ENCODE results near the gene UBTD1. TPM values are rescaled to one million over a fixed set of nuclear protein-coding genes. Genes with fewer than 3 reads are reported as not detected.

UBTD1 gene
- total RNA-seq, 1 donor from 2014 or later, result 6.2 TPM

DNA sequence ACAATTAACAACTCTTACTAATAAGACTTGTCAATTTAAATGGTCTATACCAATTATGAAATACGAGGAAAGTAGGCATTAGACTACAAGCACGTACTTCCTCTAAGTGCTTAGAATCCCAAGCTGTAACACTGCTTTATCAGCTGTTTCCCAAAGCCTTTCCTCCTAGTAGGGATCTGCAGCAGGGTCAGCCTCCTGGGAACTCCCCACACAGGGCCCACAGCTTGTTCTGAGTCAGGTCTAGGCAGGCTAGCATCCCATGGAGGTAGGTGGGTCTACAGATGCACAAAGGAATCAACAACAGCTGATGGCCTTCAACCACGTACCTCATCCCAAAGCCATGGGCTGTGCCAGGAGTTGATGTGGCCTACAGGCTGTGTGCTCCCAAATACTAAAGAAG, 15.2 kb upstream of the UBTD1 start:
- DNase-seq (ENCODE audit: low spot score), result no peak

DNA sequence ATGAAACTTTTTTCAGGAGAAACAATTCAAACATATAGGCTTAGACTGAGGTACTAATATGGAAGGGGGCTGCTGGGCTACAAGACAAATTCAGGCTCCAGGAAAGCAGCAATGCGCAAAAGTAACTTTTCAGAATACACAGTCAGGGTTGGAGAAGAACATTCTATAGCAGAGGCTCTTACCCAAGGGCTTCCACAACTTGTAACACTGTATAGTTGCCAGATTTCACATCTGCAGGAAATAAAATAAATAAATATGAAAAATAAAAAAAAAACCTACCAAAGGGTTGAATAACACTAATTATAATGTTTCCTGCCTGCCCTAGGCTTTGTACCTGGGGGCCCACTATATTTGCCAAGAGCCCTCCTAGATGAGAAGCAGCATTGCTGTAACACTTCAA, 14.8 kb upstream of the UBTD1 start:
- DNase-seq (ENCODE audit: low spot score), result no peak

DNA sequence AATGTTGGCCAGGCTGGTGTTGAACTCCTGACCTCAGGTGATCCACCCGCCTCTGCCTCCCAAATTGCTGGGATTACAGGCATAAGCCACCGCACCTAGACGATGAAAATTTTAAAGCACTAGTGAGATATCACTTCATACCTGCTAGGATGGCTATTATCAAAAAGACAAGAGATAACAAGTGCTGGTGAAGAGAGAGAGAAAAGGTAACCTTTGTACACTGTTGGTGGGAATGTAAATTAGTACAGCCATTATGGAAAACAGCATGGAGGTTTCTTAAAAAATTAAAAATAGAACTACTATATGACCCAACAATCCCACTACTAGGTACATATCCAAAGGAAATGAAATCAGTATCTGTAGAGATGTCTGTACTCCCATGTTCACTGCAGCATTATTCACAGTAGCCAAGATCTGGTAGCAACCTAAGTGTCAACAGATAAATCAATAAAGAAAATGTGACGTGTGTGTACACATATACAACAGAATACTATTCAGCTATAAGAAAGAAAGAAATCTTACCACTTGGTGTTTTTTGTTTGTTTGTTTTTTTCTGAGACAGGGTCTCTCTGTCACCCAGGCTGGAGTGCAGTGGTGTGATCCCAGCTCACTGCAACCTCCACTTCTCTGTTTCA, 13.0 kb upstream of the UBTD1 start:
- no peak for DNase-seq (ENCODE audit: low spot score)

DNA sequence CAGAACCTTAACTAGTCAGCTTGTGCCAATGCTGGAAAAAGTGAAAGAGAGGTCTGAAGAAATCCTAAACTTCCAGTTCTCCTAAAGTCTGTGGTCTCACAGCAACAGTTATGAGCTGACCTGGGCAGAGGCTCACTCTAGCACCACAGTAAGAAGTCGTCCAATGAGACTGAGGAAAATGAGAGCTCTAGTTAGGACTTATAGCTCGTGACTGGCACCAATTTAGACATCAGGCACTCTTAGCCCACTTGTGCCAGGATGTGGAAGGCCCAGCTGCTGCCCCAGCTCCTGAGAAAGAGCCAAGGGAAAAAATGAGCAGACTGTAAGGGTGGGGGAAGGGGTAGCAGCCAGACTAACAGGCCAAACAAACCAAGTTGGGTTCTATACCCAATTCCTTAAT, 8.1 kb upstream of the UBTD1 start:
- DNase-seq (ENCODE audit: low spot score), result peak; percentile 17

DNA sequence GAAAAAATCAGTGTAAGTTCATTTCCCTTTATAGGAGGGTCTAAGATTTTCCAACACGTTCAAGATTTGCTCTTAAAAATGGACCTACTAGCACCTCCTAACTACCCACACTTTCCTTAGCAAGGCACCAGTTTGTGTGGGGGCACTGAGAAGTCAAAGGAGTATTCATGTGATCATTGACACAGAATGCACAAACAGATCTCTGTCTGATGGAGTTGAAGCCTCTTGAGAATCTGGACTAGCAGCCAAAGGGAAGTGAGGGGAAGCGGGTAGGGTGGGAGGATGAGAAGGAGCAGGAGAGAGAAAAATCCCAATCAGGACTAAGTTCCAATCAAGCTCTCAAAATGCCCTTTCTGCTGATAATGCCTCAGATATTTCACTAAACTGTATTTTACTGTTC, 4.6 kb upstream of the UBTD1 start:
- no peak for DNase-seq (ENCODE audit: low spot score)

DNA sequence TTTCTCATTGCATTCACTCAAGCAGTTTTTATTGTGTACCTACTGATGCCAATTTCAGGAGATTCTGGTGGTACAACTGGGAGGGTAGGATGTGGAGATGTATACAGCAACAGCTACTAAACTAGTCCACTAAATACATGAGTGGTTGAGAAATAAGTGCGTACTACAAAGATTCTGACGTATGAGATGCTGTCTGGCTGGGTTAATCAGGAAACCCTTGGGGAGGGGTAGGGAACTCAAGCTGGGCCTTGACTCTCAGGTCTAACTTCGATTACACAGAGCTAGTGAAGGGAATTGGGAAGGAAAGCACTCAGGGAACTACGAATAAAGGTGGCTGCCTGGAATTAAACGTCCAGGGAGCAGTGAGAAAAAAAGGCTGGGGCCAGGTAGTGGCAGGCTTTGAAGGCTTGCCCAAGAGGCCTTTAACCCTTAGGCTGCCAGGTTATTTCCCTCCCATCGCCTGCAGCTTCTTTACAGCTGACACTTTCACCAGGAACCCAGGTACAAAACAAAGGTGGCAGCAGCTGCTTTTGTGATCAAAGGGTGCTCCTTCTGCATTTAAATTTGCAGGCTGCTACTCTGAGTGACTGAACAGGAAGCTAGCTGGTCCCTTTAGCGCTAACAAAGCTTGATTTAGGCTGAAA, 3.7 kb upstream of the UBTD1 start:
- DNase-seq (ENCODE audit: low spot score), result no peak

DNA sequence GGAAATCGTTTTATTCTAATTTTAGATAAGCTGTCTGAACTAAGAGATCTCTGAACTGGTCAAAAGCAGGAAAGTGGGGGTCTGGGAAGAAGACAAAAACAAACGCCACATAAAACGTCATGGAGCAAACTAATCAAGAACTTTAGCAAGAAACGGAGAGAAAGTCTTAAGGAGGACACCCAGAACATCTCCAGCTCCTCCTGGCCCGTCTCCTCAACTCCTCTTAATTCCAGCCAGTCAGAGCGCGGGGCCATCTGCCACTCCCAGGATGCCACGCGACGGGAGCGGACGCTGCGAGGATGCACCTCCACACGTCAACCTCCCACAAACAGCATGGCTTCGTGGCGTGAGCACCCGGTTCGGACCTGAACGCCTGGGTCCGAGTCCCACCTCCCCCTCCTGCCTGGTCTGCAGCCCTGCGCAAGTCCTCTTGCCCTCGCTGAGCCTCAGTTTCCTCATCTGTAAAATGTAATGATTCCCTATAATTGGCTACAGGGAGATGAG, 1.1 kb upstream of the UBTD1 start:
- peak; percentile 81 for DNase-seq (ENCODE audit: low spot score)

DNA sequence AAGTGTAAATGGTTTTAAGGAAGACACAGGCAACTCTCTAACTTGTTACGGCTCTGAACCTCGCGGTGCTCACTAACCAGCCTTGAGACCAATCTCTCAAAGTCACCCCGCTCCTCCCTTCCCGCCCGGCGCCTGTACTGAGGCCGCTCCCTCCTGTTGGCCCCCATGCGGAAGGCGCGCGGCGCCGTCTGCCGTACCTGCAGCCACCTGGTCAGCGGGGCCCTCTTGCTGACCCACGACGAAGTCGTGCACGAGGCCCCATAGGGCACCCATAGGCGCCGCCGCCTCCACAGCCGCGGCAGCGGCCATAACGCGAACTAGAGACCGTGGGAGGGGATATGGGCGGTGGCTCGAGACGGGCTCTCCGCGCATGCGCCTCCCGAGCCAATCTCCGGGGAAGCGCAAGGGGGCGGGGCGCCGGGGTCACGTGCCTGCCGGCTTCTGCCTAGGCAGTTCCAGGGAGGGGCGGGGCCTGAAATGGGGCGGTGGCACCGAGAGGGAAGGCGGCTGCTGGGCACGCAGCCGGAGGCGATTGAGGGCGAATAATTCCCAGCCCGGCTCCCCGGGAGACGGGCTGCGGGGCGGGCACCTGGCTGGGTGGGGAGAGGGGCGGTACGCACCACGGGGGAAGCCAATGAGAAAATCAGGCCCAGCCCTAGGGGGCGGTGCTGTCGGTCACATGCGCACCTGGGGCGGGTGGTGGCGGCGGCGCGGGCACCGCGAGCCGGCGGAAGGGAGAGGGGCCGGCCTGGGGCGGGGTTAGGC, 466 bp upstream of the UBTD1 start, which contains the start of gene MMS19:
TSS of gene MMS19 (minus strand) at position 347 of the 765 bp plus-strand sequence. CDS start at position 309, 38 bp downstream.
- DNase-seq (ENCODE audit: low spot score), result peak; percentile 100

DNA sequence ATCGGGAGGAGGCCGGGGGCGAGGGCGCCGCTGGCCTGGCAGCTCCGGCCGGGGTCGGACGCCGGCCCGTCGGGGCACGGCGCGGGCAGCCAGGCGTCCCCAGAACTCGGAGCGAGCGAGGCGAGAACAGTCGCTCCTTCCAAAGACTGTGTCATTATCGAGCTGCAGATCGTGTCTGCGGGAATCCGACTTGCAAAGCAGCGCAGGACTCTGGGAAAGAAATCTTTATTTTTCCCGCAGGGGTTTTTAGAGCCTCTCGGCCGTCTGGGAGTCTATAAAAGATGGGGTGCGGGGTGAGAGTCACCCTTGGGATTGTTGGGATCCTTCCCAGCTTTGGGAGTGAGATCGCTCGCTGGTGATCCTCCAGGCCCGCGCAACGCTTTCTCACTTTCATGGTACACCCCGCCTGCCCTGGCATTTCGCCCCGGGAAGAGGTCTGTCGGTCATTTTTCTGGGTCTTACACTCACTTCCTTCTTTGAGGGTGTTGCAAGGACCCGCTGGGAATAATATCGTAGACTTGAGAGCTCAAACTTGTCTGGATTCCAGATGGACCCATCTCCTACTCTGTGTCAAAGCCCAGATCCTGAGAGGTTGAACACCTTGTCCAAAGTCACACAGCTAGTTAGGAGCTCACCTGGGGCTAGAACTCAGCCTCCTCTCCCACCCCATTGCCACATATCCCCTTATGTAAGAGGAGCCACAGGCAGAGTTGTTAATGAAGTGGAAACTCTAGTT, 1.0 kb downstream of the UBTD1 start:
- peak; percentile 68 for DNase-seq (ENCODE audit: low spot score)

DNA sequence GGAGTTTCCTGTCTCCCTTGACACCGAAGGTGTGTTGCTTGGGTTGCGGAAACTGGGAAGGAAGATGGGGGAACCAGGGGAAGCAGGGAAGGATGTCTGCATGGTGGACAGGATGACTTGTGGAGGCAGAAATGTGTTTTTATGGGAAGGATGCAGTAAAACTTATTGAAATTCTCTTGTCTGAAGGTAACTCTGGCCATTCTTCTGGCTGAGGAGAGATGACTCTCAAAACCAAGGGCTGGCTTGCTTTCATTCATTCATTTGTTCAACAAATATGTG, 1.5 kb downstream of the UBTD1 start:
- DNase-seq (ENCODE audit: low spot score), result no peak

DNA sequence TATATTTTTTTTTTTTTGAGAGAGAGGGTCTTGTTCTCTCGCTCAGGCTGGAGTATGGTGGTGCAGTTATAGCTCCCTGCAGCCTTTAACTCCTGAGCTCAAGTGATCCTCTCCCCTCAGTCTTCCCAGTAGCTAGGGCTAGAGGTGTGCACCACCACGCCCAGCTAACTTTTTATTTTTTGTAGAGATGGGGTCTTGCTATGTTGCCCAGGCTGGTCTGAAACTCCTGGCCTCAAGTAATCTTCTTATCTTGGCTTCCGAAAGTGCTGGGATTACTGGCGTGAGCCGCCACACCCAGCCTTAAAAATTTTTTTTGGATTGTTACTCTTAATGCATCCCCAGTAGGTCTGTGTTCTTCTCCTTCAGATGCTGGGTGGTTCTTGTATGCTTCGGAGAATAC, 4.2 kb downstream of the UBTD1 start:
- no peak for DNase-seq (ENCODE audit: low spot score)

DNA sequence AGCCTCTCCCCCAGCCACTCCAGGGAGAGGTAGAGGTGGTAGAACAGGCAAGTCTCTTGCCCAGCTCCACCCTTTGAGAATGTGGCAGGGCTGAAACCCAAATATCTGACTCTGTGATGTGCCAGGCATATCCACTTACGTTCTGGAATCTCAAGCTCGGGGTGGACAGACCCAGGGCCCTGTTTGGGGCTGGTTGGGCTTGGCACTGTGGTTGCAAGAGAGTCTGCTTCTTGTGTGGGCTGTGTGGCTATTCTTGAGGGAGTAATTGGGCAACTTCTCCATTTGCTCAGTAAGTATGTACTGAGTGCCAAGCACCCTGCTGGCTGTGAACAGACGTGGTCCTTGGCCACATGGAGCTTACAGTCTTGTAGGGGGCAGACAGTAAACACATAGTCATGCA, 4.7 kb downstream of the UBTD1 start:
- DNase-seq (ENCODE audit: low spot score), result no peak

DNA sequence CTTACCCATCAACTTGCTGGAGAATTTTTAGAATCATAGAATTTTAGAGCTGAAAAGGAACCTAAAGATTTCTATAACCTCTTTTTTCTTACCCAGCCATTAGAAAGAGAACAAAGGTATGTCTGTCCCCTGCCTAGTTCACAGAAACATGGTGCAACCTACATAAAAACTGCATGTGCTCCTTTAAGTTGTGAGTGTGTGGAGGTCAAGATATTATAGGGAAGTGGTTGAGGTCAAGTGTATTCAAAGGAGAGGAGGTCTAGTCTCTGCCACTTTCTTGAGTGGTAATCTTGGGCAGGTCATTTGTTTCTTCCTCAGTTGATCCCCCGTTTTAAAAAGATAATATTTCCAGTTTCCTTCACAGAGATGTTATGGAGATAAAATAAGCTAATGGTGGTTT, 6.4 kb downstream of the UBTD1 start:
- no peak for DNase-seq (ENCODE audit: low spot score)

DNA sequence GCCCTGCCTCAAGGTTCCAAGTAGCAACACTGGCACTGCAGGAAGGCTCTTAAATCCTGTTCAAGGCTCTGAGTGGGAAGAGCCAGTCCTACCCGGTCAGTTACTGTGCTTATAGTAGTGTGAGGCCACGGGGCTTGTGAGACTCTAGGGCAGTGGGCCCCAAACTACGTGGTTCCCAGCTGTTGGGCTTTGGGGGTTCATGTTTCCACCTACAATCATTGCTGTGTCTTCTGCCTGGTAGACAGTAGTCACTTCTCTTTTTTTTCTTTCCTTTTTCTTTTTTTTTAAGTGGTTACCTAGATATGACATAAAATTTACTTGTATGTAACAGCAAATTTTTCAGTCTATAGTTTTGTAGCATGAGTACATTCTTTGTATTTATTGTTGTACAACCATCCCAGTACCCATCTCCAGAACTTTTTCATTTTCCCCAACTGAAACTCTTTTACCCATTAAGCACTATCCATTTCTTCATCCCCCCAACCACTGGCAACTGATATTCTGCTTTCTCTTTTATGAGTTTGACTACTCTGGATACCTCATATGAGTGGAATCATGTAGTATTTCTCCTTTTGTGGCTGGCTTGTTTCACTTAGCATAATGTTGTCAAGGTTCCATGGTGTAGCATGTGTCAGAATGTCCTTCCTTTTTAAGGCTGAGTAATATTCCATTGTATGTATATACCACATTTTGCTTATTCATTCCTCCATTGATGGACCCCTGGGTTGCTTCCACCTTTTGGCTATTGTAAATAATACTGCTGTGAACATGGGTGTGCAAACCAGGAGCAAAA, 7.7 kb downstream of the UBTD1 start:
- DNase-seq (ENCODE audit: low spot score), result no peak

DNA sequence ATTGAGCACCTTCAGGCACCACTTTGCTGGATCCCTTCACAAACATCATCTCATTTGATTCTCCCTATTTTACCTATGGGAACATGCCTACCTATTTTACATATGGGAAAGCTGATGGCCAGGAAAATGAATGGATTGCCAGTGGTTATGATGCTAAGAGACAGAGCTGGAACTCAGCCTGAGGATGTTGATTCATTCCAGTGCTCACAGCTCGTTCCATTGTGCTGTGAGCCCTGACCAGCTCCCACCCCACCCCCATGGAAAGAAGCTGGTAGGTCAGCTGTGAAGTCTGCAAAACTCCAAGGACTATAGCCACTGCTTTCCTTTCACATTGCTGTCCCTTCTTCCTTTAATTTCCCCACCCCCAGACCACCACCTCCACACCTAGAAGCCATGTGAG, 9.6 kb downstream of the UBTD1 start:
- DNase-seq (ENCODE audit: low spot score), result no peak

DNA sequence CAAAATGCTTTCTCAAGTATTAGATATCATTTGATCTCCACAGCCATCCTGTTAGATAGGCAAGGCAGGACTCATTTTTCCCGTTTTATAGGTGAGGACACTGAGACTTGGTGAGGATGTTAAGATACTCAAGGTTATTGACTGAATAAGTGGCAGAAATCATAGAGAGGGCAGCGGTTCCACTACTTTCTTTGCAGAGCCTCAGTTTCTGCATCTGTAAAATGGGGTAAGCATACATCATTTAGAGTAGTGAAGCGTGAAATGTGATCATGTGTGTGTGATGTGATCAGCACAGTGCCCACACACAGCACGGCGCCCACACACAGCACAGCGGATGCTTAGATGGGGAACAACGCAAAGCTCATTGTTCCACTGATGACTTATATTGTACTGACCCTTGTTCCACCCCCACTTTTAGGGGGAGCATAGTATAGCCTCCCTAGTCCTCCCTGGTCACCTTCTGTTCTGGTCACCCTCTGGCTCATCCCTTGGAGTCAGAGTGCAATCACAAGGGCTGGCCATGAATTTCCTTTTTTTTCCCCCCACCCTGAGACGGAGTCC, 10.5 kb downstream of the UBTD1 start:
- no peak for DNase-seq (ENCODE audit: low spot score)

DNA sequence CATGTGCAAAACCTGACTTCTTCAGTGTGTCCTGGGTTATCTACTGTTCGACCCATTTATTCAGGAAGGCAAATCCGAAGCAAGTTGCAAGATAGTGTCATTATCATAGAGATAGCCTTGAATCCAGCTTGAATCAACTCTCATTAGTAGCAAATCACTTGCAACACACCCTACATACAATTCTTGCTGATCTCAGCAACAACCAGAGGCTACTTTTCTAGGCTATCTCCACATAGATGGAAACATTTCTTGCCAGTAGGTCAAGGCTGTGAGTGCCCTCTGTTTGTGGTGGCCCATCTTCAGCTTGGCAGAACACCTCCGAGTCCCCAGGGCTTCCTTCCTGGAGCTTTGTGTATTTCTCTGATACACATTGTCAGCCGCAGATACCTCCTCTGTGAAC, 12.0 kb downstream of the UBTD1 start:
- DNase-seq (ENCODE audit: low spot score), result no peak

DNA sequence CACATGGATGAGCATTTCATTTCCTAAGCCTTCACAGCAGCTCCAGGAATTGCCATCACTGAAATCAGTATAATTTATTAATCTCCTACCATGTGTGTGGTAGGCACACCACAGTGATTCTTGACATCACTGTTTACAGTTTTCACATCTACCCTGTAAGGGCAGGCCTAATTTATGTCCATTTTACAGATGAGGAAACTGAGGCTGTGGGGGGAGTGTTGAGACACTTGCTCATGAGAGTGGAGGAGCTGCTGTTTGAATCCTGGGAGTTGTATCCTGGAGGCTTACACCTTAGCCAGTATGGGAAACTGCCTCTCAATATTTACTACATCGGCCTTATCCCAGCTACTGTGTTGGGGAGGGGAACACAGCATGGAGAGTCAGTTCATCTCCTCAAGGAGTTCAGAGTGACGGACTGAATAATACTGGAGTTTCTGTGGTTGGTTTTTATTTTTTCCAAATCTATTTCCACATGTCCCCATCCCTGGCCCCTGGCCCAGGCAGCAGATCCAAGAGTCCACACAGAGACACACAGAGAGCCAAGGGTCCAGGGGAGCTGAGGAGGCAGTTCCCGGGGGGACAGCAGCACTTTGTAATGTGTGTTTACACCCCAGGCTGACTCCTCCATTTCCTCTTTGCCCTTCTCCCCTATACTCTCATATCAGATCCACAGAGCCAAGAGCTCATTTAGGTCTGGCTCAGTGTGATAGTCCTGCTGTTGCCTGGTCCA, 13.2 kb downstream of the UBTD1 start:
- DNase-seq (ENCODE audit: low spot score), result no peak

DNA sequence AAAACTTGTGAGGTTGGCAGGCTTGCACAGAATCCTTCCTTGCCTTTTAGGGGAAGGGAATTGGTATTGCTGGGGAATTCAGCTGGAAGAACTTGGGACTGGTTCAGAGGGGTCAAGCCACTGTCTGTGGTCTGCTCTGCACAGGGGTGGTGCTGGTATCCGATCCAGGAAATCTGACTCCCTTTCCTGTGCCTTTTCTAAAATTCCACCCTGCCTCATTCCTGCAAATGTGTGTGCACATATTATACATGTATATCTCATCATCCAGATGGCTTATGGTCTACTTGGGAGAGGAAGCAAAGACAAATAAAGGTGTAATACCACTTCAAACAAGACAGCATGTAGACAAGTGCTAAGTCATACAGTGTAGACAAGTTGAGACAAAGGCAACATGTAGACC, 14.3 kb downstream of the UBTD1 start:
- DNase-seq (ENCODE audit: low spot score), result no peak

DNA sequence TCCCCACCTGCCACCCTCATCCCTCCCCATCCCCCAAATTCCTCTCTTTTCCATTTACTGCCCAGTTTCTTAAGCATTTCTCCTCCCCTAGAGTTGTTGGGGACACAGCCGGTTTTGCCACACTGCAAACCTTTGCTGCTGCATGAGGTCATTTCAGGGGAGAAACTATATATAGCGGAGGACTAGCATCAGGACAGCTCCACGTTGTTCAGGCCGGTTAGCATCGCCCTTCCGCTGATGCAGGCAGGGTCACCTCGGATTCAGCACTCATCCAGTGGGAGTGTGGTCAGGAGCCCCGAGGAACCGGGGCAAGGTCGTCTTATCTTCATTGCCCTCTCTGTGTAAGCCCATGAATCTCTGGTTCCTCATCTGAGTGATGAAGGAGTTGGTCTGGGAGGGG, 15.6 kb downstream of the UBTD1 start:
- no peak for DNase-seq (ENCODE audit: low spot score)
